GM19238 (cell line): ENCODE results near the gene SGTA.
"Not testable (repeated sequence)": the region's sequence is repeated elsewhere in the genome, so short reads cannot be mapped to it uniquely, and the experiment has no call there.

Experiments used
- DNase-seq: peaks from one replicate; pipeline ENCODE4 v3.0.0; 2011; ENCODE audit warnings: low spot score; ENCODE audit not compliant: insufficient read length

Gene SGTA

GRCh38 chr19:2795827-2796658 is 13.0 kb upstream of the SGTA start:
- DNase-seq = no peak

- DNase-seq = no peak
Observed at GRCh38 chr19:2793577-2793976, 10.5 kb upstream of the SGTA start.

- DNase-seq = no peak
Observed at GRCh38 chr19:2793126-2793525, 10.1 kb upstream of the SGTA start.

GRCh38 chr19:2792666-2793065 is 9.6 kb upstream of the SGTA start:
- not testable (repeated sequence) for DNase-seq

GRCh38 chr19:2791876-2792275 is 8.8 kb upstream of the SGTA start:
- DNase-seq = no peak

GRCh38 chr19:2791440-2791839 is 8.4 kb upstream of the SGTA start:
- no peak for DNase-seq

GRCh38 chr19:2790557-2791271 is 7.6 kb upstream of the SGTA start:
- DNase-seq = no peak

- no peak for DNase-seq
Observed at GRCh38 chr19:2790194-2790556, 7.1 kb upstream of the SGTA start.

GRCh38 chr19:2788237-2788636 is 5.2 kb upstream of the SGTA start:
- DNase-seq = no peak

- no peak for DNase-seq
Observed at GRCh38 chr19:2787115-2787514, 4.0 kb upstream of the SGTA start.

- DNase-seq = peak; percentile 97
Observed at GRCh38 chr19:2785244-2785997, 2.3 kb upstream of the SGTA start, which contains the start of gene THOP1. Gene THOP1 (plus strand): TSS chr19:2785503. CDS start chr19:2785663, 160 bp downstream.

GRCh38 chr19:2783781-2784145 is 690 bp upstream of the SGTA start:
- DNase-seq = no peak

GRCh38 chr19:2782329-2782935 is 641 bp downstream of the SGTA start:
- DNase-seq = no peak

GRCh38 chr19:2780284-2780683 is 2.8 kb downstream of the SGTA start:
- DNase-seq = no peak

- no peak for DNase-seq
Observed at GRCh38 chr19:2779121-2779740, 3.8 kb downstream of the SGTA start.

- DNase-seq = no peak
Observed at GRCh38 chr19:2777952-2778683, 5.0 kb downstream of the SGTA start.

GRCh38 chr19:2775556-2776430 is 7.3 kb downstream of the SGTA start:
- DNase-seq = peak; percentile 74

- no peak for DNase-seq
Observed at GRCh38 chr19:2774953-2775555, 8.0 kb downstream of the SGTA start.

GRCh38 chr19:2774083-2774679 is 8.9 kb downstream of the SGTA start:
- no peak for DNase-seq
